Limb (tissue), 2 donors: ENCODE results near the gene TGFBR3.

Experiments
- DNase-seq, 2 donors: peaks; one replicate each; pipeline ENCODE4 v3.0.0-alpha.2; 2016; ENCODE audit errors: extremely low spot score in 2 of 2

TGFBR3 gene

DNA sequence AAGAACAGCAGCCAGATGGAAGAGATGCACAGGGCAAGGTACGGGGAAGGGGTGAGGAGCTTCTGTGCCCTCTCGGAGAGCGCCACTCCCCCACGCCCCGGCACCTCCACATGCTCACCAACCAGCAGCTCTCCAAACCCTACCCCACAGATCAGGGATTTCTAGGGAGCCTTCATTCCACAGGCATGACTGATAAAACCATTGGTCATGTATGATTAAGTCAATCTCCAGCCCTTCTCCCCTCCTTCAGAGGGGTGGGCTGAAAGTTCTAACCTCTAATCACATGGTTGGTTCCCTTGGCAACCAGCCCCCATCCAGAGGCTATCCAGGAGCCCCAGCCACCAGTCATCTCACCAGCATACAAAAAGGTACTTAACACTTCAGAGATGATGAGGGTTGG is 144.7 kb downstream of the TGFBR3 start:
- DNase-seq, result no peak

DNA sequence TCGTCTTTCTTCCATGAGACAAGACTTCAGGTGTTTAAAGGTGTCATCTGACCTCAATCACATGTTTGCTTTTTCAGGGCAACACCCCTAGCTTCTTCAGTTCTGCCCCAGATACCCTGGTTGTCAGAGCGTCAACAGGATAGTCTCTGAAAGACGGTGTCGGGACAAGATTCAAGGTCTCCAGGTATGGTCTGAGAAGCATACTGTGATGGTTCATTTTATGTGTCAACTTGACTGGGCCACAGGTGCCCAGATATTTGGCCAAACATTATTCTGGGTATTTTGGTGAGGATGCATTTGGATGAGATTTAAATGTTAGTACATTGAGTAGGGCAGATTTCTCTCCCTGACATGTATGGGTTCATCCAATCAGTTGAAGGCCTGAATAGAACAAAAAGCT is 148.3 kb downstream of the TGFBR3 start:
- DNase-seq, result no peak

DNA sequence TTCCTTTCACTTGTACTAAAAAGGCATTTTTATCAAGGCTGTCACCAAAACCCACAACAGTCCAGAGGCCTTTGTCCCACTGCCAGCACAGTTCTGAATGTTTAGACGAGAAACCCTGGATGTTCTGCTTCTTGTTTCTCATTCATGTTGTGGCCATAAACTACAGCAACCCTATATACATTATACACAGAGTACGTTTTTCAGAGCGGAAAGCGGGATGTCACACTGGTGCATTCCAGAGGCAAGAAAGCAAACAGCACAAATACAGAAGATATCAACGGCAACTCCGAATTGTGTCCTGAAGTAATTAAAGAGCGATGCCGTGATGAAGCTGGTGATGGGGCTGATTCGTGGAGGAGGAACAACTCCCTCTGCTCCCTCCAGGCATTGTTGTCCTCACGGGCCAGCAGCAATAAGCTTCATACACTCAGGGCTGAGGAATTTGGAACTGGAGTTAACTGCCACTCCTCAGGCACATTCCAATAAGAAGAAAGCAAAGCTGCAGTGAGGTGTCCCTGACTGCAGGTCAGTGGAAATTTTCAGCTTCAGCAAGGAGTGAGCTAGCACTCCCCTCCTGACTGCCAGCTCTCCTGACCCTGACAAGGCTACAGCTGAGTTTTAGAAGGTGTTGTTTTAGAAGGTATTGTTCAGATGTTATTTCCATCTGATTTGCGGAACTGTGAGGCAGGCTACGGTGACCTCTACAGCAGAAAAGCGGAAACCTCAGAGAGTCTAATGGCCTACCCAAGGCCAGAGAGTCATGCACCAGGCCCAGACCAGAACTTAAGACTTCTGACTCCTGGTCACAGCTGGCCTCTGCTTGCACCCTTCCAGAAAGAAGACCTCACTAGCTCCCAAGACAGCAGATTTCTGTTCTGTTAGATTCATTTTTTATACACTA is 149.0 kb downstream of the TGFBR3 start:
- DNase-seq, result no peak

DNA sequence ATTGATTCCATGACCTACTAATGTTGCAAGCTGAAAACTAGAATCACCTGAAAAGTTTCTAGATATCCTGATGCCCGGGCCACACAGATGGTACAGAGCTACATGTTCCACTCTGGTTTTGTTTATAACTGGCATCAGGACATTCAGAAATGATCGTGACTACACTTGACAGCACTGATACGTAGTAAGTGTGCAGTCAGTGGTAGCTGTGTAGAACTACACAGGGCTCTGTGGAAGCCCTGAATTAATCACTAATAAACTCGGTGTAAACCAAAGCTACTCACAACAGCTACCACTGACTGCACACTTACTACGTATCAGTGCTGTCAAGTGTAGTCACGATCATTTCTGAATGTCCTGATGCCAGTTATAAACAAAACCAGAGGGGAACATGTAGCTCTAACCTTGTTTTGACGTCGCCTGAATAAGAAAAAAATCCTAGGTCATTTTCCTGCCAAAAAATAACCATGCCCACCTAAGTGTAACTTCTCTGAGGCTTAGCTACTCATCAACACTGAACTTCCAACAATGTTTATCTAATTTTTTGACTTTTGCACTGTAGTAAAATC is 149.7 kb downstream of the TGFBR3 start:
- DNase-seq, result no peak

DNA sequence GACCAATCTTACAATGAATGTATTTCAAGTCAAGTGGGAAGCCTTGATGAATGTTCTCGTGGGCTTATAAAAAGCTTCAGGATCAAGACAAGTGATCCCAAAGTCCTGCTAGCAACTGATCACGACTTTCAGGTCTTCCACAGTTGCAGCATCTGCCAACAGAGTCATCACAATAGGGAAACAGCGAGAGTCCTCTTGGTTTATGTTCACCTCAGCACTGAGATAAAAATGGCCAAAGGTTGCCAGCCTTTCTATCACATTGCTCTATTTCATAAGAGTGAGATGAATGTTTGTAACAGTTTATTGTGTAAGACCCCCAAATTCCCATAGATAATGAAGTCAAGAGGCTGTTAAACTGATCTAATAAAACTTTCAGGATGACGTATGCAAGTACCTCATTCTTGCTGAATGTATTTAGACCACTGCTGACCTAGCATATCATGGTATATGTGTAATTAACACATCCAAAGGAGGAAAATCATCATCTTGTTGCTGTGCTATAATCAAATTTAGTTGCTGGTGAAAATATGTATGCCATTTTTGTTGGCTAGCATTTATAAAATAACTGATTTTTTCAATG is 150.6 kb downstream of the TGFBR3 start:
- DNase-seq, result no peak

DNA sequence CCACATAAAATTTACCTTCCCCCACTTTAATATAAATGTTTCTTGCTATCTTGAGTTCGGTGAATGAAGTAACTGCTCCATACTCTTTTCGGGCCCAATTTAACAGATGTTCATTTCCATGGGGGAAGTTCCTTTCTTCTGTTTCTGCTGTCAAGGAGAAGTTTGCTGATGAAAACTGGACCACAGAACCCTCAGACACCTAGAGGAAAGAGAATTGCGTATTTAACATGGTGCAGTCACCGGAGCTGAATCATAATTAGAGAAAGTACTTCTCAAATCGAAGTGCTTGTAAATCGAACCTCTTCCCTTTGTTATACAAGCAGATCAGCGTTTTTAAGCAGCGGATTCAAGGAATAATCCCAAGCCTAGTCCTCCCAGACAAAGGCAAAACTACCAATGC is 151.2 kb downstream of the TGFBR3 start:
- no peak for DNase-seq

DNA sequence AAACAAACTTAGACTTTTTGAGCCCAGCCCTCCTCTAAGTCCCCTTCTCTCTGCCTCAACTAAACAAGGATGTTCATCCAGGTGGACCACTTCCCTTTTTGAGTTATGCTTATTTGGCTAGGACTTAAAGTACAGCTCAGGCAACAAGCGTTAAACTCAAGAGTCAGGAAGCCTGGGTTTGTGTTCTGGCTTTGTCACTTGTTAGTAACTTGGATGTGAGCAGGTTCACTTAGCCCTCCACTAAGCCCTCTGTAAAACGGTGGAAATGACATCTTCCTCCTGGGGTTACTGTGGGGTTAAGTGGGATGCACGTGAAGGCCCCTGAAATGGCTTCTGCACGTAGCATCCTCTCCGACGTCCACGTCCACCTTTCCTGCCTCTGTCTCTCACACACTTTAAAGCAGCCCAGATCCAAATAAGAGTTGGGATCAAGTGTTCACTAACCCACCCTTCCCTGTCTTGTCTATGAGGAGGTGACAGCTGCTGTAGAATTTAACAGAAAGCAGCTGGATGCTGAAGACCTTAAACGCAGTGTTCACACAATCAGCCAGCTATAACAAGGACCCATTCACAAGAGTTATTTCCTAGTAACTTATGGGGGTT is 152.7 kb downstream of the TGFBR3 start:
- DNase-seq, result no peak

DNA sequence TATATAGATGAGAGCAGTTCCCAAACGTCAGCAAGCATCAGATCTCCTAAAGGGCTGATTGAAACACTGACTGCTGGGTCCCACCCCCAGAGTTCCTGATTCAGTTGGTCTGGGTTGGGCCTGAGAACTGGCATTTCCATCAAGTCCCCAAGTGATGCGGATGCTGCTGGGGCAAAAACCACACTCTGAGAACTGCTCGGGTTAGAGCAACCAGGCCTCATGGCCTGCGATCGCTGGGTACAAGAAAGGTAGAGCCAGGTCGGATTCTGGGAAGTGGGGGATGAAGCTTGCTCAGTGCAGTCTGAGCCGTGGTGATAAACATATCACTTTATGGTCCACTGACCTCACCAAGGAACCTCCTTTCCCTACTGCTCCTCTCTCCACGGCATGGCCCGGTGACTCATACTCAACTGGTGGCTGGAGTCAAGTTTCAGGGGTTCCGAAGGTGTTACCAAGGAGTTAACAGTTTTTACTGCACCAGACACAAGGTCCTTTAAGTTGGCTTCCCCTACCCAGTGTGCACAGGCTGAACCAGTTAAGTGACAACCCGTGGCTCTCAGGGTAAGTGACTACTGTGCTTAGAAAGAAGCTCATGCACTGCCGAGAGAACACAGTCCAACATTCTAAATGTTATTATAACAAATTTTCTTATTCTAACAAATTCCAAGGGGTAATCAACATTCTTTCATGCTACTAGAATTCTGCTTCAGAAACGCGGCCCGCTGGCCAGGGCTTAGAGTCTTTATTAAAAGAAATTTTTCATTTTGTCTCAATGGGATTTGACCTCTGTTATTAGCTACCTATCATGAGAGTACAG is 153.5 kb downstream of the TGFBR3 start:
- DNase-seq, result no peak

DNA sequence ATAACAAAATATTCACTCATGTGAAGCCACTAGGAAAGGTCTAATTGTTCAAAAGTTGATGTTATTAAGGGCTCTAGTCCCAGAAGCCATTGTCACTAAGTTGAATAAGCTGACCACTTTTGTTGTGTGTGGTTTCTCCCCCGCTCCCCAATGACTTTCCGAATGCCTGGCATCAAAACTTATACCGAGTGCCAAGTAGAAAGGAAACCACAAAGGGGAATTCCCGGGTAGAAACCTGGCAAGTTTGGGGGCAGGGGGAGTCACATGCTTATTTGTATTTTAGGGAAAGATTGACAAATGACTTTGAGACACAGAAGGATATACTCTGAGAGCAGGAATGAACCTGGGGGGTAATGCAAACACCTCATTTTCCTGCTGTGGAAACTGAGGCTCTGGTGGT is 154.1 kb downstream of the TGFBR3 start:
- no peak for DNase-seq

DNA sequence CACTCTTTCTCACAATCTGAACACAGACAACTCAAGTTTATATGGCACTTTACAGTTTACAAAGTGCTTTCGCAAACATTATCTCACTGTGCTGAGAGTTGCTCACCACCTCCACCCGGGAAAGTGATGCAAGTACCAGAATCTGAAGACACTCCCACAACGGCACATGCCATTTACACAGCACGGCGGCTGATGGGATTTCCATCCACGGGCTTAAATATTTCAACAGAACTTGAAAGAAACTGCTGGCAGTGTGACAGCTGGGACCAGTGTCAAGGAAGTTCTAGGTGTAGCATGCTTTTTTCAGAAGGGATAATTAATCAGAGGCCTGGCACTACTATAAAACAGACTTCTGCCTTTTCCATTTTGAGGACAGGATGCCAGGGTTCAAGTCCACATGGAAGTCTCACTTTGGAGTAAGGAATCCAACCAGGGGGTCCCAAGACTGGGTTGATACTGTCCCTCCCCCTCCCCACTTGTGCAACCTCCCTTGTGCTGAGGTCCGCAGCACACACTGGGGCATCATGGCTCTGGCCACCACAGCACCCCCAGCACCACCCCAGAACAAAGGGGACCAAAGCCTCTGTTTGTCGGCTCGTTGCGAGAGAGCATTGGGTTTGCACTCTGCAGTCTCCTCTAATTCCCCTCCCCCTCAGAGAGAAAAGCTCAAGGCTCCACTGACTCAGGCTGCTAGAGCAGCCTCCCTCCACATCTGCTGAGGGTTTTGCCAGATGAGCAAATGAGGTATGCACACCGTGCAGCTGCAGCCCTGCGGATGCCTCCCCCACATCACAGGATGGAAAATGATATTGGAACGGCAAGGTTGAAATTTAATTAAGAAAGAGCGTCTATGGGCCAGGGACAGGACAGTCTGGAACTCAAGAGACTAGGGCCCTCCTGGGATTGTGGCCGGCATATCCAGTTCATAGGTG is 154.9 kb downstream of the TGFBR3 start:
- peak; percentile 51 to 70 for DNase-seq

DNA sequence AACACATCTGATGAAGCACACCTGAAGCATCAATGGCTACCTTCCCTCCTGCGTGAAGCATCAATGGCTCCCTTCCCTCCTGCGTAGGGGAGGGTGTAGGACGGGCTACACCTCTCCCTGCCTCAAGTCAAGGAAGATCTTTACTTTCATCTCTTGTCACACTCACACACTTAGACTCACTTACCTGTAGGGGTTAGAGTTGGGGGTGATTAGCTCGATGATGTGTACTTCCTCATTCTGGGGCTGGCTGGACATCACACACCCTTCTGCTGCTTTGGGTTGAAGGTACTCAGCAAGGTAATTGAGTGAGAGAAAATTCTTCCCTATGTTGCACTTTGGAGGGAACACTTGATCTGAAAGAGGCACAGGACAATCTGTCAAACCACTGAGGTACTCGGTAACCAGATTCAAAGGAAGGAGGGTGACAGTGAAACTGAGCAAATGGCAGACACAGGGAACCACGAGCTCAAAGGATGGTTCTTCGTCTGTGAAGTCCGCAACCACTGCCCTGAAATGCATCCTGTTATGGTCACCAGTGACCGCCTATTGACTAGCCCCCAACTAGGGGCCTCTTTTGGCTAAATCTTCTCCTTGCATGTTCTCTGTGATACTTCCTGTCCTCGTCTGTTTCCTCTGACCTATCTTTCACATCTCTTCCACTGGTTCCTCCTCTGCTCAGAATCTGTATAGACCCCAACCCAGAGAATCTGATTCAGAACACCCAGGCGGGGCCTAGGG is 156.2 kb downstream of the TGFBR3 start:
- DNase-seq, result no peak

DNA sequence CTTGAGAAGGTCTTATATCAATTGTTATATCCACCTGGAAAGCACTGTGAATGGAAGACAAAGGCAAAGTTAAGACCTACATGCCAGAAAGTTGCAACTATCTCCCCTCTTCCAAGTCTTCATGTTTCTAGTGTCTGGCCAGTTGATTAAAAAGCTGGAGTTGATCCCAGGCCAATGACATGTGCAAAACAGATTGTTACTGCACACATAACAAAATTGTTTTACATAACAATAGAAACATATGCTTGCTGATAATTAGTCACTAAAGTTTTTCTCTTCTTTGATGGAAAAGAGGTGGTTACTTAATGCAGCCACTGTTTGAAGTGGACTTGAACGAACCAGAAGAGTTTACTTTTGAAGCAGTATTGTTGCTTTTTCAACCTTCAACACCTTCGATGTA is 158.2 kb downstream of the TGFBR3 start:
- DNase-seq, result no peak

DNA sequence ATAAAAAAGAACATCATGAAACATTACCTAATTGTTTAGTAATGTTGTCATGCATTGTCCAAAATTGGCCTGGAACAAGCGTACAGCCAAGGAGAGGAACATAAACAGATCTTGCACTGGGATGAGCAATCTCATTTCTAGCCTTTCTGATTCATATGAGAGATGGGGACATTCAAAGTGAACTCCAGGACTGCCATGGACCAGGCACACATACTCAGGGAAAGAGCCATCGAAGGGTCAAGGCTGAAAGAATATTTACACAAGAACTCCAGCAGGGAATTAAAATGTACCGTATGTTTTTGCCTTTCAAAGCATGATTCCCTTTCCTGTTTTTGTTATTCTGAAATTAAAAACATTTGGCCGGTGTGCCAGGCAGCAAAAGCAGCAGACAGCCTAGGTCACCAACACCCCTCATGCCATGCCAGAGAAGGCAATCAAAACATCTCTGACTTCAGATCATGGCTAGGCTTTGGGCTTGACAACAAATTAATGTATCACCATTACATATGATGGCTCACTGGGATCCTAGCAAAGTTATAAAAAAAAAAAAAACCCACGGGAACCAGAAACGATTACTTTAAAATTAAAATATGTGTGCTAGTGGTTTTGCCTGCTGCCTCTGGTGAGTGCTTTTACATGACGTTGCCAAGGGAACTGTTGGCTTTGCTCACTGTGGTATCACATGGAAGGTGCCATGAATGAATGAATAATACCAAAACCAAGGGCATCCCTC is 159.8 kb downstream of the TGFBR3 start:
- no peak for DNase-seq

DNA sequence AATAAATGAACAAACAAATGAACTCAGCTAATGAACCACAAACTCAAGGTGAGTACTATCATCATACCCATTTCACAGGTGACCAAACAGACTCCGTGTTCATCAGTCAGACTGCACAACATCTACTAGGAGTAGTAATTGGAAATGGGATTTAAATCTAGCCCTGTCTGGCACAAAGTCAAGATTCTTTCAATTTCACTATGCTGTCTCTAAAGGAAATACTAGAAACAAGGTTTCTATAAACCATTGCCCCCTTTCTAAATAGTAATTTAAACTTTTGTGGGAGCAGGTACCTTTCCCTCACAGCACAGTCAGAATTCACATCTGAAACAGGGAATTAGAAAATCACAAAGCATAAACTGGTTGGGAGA is 160.3 kb downstream of the TGFBR3 start:
- no peak for DNase-seq

DNA sequence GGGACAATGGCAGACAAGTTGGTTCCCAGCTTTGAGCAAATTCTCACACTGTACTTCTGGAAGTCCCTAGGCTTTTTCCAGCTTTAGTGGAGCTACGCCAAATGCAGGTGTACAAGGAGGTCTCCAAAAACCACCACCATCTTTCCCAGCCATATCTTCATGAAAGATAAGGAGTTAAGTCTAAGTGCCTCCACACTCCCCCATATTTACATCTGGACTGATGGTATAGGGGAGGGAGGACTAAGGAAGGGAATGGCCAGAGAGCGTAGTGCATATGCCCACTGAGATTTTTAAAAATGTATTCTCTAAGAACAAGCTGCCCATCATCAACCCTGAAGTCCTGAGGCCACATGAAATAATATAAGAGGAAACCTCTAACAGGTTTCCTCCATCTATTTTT is 161.3 kb downstream of the TGFBR3 start:
- no peak for DNase-seq

DNA sequence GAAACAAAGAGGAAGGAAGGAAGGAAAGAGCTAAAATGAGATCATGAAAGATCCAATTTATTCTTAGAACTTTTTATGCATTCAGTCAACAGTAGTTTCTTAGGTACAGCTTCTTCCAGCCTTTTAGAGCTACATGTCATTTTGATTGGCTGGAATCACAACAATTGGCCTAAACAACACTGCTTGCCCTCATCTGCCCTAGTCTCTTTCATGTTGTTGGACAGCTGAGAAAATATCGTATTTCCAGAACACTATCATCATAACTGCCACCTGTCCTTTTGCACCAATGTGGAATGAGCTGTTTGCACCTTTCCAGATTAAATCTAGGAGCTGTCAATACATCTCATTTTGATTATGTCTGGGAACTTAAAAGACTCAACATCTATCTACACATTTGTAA is 161.7 kb downstream of the TGFBR3 start:
- no peak for DNase-seq

DNA sequence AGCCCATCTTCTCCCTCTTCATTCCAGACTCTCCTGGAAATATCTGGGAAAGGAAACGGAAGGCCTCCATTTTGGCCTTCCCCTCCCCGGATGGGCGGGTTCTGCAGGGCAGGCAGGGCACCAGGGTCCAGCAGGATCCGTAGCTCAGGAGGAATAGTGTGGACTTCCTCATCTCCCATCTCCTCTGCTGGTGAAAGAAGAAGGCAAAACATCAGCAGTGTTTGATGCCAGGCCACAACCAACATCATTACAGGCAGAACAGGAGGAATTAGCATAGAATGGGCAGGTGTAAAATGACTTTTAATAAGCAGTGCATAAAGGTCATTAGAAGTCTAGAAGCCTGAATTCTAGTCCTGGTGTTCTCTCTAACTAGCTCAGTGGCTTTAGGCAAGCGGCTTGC is 165.9 kb downstream of the TGFBR3 start:
- DNase-seq, result no peak

DNA sequence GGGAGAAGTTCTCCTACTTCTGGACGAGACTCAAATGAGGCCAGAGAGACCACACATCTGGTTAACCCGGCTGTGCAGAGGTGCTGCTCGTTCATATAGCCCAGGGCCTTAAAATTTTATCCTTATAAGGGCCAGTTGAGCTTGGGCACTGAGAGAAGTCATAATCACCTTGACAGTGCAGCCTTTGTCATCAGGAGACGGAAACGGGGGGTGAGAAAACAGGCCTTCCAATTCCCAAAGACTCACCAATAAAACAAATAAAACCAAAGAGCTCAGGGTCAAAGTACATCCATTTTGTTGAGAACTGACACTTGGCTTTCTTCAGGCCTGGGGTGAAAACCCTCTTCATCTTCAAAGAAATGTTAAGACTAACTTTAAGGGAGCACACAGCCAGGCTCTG is 167.1 kb downstream of the TGFBR3 start:
- DNase-seq, result no peak

DNA sequence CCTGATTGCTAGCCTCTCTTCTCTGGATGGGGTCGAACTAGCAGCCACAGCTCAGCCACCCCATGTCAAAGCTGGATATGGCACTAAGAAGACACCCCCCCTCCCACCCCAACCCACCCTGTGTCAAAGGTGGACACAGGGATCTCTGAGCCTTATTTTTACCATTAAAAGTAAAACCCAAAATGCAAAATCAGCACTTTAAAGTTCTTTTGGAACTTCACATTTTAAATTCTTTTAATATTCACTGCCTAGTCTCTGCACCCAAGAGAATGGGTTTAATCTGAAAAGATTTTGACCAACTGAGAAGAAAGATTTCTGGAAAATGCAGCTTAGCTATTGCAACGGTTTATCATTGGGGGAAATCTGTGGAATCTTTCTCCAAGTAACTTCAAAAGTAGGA is 167.6 kb downstream of the TGFBR3 start:
- DNase-seq, result no peak
